Measurements from ENCODE around the gene MMP26.
"Not testable (repeated sequence)": the region's sequence is repeated elsewhere in the genome, so short reads cannot be mapped to it uniquely, and the experiment has no call there.

MMP26 gene

DNA sequence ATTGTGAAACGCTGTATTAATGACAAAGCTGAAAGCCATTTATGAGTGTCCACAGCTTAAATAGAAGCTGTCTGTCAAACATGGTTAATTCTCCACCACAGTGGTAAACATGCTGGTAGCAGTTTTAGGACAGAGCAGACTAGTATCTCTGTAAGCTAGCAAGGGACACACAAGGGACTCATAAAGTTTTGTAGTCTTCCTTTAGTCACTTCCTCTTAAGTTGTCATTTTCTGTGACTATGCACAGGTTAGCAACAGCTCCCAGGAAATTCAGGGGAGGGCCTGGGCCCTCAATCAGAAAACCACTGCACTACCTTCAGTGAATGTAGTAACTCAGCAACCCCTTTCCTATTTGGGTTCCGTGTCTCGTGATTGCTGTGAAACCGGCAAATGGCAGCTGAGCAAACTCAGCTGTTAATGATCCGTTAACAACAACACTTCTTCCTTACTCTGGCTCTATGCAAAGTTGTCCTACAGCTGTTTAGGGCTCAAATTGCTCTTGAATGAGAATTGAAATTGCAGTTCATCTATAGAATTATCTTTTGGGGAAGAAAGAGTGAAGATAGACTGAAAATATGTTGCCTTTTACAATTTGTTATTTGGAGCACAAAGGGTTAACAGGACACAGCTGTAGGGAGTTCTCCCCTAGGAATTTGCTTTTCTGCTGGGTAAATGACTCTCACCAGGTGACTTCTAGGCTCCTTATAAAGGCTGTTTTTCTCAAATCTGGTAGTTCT, at the start of gene MMP26:
Gene MMP26 (plus strand): TSS at position 731 of the 736 bp plus-strand sequence.
- no peak for DNase-seq

DNA sequence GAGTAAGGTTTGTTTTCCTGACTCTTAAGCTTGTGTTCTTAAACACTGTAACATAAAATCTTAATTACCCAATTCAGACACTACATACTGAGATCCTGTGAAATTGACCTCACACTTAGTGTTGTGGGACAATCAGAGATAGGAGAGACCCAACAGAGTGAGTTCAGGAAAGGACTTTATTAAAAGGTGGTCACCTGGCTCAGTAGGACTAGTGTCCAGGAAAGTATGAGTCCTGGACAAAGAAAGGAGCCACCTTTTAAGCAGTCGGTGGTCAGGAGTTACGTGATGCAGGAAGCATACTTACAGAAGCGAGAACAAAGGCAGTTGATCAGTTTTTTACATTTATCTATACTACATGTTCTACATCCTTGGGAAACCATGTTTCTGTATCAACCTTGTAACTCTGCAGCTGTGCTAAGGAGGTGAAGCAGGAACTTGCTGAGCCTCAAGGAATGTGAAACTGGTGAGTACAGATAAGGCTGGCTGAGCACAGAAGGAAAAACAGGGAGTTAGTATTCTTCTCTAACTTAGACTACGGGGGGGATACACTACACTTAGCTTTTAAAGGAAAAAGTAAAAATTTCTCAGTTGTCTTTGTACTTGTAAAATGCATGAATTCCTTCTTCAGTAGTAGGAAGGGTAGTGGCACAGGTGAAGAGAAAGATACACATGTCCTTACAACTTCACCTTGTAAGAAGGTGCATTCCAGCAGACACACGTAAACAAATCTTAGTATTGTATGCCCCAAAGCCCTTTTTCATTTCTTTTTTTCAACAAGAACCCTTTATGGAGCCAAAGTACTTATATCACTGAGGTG, 45.7 kb upstream of the MMP26 start:
- DNase-seq, result no peak

DNA sequence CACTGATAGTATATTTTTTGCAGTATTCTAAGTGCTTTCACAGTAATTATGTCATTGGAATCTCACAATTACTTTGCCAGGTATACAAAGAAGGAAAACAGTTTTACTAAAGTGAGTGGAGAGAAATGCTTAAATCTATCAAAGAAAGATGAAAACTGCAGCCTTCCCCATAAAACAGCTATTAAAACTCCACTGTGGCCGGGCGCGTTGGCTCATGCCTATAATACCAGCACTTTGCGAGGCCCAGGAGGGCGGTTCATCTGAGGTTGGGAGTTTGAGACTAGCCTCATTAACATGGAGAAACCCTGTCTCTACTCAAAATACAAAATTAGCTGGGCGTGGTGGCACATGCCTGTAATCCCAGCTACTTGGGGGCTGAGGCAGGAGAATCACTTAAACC, 41.7 kb upstream of the MMP26 start:
- DNase-seq, result no peak

DNA sequence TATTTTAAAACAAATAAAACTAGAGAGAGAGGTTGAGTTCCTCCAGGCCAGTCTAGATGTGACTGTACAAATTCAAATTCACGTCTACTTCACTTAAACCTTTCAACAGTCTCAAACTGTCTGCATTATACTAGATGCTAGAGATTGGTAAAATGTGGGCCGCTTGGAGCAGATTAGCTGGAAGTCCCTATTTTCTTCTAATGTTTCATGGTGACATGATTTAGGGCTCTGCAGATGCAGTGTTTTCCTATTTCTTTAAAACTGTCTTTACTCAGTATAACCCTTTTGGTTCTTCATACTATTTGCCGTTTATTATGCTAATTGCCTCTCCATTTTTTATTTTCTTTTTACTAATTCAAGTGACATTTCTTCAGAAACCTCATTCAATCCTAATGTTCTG, 40.4 kb upstream of the MMP26 start:
- no peak for DNase-seq

DNA sequence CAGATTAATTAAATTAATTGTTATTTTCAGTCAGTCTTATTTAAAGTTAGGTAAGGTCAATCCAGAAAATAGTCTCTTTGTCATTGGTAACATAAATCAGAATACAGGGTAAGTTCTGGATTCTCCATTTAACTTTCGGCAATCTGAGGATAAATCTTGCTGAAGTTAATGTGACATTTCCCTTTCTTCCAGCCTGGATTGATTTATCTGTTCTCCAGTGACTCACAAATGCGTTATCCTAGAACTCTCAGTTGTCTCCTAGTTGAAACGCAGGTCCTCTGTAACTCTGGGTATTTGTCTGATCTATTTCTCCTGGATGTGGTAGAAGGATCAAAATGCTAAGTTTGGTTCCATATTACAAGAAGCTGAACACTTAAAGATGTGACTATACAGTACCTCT, 39.8 kb upstream of the MMP26 start:
- no peak for DNase-seq

DNA sequence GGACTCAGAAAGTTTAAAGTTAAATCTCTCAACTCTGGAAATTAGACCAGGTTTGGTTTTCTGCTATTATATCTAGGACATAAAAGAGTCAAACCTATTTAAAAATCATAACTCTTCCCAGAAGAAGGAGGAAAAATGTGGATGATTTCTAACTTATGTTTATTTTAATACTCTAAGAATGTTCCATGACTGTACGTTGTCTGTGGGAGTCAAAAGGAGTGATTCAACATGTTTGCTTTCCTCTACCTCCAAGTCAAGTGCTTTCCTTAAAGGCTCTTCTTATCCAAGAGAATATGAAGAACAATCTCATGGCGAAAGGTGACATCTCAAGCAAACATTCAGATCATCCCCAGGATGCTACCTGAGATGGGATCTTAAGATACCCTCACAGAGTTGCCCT, 39.2 kb upstream of the MMP26 start:
- no peak for DNase-seq

DNA sequence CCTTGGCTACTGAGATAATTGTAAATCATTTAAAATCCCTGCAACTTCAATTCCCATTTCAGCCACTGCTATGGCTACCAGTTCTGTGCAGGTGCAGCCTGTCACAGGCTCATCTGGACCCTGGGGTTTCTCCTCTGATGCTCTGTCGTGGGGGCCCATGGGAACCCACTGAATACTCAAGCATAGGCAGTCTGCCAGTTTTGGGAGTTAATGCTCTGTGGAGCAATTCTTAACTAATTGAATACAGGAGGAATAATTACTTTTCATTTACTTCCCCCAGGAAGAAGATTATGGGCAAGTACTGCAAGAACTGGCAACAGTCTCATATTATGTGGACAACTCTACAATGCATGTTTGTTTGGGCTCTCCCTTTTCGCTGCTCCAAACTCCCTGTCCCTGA, 32.8 kb upstream of the MMP26 start:
- no peak for DNase-seq

DNA sequence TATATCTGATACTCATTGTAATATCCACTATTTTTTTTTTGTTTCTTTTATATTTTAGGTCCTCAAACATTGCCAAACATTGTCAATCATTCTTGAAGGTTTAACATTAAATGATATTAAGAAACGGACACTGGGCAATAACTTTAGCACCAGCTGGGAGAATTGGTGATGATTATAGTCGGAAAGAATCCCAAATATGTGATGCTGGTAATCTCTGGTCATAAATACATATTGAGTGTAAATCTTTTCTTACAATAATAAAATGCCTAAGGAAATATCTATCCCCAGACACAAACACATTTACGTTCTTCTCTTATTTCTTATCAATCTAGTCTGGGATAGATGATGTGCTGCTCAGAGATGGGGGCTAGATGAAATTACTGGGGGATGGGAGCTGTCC, 32.1 kb upstream of the MMP26 start:
- DNase-seq, result no peak

DNA sequence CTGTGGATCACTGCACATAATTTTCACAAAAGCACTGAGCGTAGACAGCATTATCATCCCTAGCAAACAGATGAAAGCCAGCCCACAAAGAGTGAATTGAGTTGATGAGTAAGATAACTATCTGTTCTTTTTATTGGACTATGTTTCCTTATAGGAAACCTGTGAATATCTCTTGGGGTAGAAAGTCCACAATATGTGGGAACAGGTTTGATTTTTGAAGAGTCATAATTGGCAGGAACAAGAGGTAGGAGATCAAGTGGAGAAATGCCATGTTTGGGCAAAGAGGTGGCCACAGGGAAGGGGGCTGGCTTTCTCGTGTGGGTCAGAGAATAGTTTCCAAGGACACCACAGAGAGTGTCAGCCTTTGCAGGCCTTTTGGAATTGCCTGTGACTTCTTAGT, 30.8 kb upstream of the MMP26 start:
- DNase-seq, result no peak

DNA sequence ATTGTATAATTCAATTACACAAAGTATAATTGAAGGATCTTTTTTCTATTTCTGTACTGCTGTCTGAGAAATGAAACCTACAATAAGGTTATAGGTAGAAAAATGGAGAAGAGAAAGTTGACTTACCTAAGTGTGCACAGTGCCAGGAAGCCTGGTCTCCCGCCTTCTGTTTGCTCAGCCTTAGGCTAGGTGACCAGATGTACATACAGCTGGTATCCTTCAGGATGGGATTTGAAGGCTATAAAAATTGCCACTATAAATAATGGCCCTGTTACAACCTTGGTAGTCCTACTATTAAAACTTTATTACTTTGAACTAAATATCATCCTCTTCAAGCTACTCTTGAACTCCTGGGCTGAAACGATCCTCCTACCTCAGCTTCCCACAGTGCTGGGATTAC, 26.6 kb upstream of the MMP26 start:
- DNase-seq, result no peak

DNA sequence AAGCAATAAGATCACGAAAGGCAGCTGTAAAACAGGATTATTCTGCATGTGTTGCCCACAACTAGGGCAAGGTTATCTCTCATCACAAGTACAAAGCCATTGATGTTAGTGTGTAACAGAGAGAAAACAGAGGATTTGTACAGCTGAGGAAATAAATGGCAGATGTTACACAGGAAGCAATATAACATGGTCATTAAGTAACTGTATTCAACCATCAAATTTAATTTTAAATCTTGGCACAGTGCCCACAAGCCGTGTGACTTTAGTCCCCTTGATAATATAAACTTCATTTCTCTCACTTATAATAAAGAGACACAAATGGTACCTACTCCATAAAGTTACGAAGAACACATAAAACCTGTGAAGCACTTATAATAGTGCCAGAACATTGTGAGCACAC, 24.2 kb upstream of the MMP26 start:
- DNase-seq, result no peak

DNA sequence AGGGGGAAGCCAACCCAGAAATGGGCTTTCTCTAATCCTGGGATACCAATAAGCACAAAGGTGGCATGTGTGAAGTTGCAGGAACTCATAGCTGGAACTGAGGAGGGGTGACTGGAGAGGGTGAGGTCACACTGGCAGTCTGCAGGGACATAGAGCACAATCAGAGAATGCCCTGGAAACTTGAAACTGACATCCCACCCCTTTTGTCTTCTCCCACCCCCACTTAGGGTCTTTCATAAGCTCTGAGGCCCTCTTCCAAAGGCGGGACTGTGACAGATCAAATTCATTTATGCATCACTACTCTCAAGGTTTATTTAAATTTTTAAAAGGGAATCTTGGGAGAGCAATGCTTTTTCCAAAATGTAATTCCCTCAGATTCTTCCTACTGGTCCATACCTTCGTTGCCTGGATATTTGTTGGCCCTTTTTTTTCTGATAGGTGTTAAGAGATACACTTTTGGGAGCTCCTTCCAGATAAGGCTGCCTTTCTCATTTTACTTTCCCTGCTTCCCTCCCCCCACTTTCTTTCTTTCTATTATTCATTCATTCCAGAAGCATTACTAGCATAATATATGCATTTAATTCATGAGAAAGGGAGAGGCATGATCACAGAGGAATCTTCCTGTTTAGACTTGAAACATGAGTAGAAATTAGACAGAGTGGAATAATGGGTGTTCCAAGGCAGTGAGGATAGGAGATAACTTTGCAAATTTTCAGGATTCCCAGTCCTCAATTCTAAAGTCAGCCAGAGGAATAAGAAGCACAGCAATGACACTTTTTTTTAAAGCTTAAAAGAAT, 21.8 kb upstream of the MMP26 start:
- no peak for DNase-seq

DNA sequence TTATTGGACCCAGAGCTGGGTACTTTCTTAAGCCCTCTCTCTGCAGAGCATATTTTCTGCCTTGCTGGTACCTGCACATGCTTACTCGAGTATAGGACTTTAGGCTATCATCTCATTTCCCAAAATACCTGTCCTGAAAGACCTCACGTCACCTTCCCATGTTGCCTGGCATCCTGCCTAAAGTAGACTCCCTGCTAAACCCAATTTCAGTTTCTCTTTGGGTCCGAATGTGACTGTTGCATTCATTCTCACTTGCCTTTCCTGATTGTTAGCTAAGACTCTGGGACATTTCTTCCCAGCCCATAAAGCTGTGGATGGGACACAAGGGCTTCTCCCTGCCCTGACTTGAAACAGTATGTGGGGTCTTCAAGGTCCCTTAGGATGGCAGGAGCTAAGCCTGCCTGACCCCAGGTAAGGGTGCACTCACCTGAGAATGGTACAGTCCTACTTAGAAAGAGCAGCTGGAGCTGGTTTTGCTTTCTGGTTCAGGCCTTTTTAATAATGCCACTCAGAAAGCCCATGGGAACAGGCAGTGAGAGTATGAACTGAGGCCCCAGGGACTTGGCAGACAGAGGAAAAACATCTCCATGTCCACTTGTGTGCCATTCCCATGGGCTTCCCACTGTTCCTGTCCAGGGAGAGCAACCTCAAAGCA, 19.8 kb upstream of the MMP26 start:
- no peak for DNase-seq

DNA sequence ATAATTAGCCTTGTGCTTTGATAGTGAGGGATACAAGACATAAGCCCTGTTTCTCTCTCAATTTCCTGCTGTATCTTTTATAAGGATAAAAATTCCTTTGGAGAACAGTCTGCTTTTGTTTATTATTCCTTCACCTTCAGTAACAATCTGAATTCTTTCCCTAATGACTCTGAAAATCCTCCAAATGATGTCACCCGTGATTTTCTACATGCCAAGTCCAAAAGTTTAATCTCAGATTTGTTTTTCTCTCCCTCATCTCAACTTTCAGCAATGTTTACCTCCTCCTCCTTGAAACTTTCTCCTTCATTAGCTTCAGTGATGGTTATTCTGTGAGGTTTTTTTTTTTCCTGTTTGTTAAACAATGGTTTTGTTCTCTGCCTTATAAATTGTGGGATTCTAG, 9.1 kb upstream of the MMP26 start:
- no peak for DNase-seq

DNA sequence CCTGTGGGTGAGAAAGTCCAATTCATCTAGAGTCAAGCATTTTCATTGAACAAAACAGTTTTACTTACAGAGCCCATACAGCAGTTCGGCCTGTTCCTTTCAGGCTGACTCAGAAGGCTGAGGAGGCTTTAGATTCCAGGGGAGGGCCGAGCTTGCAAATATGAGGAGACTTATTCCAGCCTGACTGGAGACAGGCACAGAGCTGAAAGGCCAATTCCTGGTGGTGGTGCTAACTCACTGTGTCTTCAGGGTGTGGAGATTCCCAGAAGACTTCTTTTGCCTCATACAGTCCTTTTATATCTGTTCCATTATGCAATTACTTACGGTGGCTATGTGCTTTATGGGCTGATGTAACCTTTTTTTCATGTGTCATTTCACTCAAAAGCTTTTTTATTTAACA, 7.0 kb upstream of the MMP26 start, which contains the start of gene OR51E2:
Gene OR51E2 (minus strand): TSS at position 269 of the 400 bp plus-strand sequence. CDS start 15,142 bp downstream, outside the sequence.
- no peak for DNase-seq

DNA sequence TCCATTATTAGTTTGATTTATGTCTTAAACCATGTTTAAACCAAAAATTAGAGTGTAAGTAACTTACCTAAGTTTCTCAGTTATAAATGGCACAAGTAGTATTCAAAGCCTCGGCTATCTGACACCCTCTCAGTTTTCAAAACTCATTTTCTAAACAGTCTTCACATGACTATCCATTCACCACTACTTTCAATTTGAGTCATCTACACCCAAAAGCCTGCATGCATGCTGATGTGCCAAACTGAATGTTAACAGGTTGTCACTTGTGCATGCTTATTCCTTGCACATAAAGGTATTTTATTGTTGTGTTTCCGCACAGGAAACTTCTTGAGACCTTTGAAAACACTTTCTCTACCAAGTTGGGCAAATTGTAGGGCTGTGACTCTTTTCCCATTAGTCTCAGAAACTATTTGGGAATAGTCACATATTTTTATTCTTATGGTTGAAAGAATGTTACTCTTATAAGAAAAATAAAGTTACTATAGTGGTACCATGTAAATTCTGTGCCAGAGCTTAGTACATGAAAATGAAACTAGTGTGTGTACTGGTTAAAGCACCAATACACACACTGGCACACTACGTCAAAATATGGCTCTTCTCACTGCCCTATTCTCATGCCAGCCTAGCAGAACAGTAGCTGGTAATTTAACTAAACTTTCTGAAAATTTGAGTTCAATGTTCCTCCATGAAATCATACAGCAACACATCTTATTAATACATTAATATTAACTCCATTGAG, 4.7 kb upstream of the MMP26 start:
- no peak for DNase-seq

DNA sequence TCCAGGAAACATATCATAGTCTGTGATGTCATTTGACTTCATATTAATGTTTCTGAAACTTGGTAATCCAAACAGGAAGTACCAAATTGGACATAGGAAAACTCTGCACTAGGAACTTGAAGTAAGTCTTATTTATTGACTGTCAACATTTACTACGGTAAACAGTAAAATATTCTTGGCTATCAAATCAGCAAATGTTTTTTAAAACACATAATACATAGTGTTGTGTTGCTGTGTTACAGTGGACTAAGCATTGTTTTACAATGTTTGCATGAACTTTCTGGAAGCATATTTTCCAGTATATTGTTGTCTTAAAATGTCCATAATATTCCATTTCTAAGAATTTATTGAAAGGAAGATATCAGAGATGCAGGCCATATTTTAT, 4.2 kb upstream of the MMP26 start:
- DNase-seq, result no peak

DNA sequence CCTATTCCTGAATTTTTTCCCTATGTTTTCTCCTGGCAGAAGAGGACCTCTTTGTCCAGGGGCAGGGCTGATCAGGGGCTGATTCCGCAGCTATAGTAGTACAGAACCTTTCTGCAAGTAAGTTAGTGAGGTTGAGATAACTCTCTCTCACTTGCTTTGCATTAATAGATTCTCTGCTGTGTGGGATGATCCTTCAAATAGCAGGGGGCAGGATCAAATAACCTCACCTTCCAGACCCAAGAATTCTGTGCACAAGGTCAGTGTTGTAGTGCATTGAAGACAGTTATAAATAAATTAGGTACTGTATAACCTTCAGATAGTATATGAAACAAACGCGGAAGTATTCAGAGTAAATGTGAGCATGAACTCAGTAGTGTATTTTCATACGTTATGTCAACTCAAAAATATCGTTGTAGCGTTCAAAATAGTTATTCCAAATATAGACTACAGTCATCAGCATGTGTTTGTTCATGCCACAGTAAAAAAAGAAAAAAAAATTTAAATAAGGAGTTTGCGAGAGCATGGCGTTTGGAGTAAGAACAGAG, 278 bp downstream of the MMP26 start:
- DNase-seq, result no peak

DNA sequence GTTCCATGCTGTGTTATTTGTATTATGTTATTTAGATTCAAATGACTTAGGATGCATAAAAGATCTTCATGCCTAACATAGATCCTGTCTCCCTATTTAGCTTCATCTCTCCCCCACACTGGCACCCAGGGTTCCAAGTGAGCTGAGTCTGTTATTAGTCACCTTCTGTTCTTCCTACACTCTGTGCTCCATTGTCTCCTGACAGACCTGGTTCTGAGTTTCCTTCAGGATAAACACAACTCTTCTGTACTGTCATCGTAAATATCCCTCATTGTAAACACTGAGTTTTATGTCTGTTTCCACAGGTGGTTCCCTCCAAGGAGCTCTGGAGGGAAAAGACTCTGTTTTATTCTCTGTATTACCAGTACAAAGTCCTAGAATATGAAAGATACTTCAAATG, 8.7 kb downstream of the MMP26 start:
- DNase-seq, result no peak

DNA sequence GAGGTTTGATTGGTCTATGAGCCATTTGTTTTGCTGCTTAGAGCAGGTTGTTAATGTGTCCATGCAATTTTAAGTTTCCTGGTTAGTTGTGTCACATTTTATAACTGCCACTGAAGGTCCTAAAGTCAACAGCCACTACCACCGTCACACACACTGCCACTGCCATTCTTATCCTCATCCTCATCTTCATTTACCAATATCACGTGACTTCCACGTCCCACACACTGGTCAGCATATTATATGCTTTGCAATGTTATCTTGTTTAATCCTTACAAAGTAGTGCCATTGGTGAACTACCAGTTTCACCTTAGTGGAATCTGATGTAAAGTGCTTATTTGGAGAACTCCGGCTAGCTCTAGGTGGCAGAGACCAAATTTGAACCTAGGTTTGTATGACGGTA, 9.7 kb downstream of the MMP26 start:
- DNase-seq, result no peak

DNA sequence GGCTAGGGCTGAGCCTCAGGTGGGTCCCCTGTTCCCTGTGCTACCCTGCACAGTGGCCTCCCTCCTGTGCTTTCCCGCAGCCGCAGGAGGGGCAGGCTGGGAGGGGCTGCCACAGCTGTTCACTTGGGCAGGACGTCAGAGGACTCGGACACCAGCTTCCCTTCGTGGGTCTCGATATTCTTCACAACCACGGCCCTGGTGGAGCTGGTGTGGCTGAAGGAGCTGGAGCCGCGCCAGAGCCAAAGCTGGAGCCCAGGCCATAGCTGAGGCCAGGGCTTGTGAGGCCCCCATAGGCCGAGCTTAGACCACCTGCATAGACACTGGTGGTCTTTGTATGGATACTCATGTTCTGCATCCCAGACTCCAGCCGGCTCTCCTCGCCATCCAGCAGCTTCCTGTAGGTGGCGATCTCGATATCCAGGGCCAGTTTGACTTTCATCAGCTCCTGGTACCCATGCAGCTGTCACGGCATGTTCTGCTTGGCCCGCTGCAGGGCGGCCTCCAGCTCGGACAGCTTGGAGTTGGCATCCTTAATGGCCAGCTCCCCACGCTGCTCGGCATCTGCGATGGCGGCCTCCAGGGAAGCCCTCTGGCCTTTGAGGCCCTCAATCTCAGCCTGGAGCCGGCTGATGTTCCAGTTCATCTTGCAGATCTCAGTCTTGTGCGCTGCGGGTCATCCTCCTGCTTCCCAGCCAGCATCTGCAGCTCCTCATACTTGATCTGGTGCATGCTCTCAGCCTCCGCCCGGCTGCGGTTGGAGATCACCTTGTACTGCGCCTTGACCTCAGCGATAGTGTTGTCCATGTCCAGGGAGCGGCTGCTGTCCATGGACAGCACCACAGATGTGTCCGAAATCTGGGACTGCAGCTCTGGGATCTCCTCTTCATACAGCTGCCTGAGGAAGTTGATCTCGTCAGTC, 18.3 kb downstream of the MMP26 start:
- DNase-seq, result not testable (repeated sequence)
